SH-SY5Y (cell line): Measurements from ENCODE around the gene TFEB.

Source experiments
- GATA2 ChIP-seq: IDR thresholded peaks from 2 replicates; pipeline ENCODE4 v1.6.1; 2011; ENCODE audit warnings: mild to moderate bottlenecking, low read depth, low read length
- GATA3 ChIP-seq: IDR thresholded peaks from 2 replicates; pipeline ENCODE4 v1.6.1; 2011; ENCODE audit warnings: low read depth, mild to moderate bottlenecking, low read length, moderate library complexity

DNA sequence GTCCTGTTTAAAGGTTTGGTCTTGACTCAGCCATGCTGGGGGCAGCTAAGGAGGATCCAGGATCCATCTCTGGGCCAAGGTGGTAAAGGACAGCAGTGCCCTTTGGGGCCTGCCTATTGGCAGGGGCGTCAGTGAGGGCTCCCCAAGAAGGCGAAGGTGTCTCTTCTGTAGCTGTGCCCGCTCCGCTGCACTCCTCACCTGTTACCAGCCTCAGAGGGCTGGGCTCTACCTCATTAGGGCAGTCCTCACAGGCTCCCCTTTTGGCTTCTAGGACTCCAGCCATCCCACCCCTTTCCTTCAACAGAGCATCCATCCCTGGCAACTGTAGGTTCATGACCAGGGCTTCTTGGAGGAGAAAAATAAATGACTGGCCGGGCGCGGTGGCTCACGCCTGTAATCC lies 34.0 kb upstream of the TFEB start:
- TF ChIP-seq GATA2 (no peak), GATA3 (no peak)
